ENCODE measurements around the gene DGKD. TPM values are rescaled to one million over a fixed set of nuclear protein-coding genes. Genes with fewer than 3 reads are reported as not detected.

DGKD gene
- total RNA-seq, 1 experiment from 2014 or later: 52.0 TPM

- TF ChIP-seq FOSL1 (IDR thresholded peaks at IDR 0.05; ENCODE audit: low read depth) (no peak), RAD21 (IDR thresholded peaks at IDR 0.05; ENCODE audit: low read depth) (no peak), EZH2phosphoT487 (IDR thresholded peaks at IDR 0.05; ENCODE audit: borderline replicate concordance) (no peak), SIN3A (IDR thresholded peaks at IDR 0.05; ENCODE audit: low read depth) (no peak), CEBPB (IDR thresholded peaks at IDR 0.05; ENCODE audit: low read depth) (no peak), ATF3 (IDR thresholded peaks at IDR 0.05) (no peak), EGR1 (IDR thresholded peaks at IDR 0.05; ENCODE audit: low read depth) (no peak), SRF (IDR thresholded peaks at IDR 0.05; ENCODE audit: low read depth) (no peak), POLR2AphosphoS5 (IDR thresholded peaks at IDR 0.05; ENCODE audit: low read depth, low read length) (no peak), CBX3 (IDR thresholded peaks at IDR 0.05; ENCODE audit: low read depth) (no peak)
- TF ChIP-seq, protein P1, sequence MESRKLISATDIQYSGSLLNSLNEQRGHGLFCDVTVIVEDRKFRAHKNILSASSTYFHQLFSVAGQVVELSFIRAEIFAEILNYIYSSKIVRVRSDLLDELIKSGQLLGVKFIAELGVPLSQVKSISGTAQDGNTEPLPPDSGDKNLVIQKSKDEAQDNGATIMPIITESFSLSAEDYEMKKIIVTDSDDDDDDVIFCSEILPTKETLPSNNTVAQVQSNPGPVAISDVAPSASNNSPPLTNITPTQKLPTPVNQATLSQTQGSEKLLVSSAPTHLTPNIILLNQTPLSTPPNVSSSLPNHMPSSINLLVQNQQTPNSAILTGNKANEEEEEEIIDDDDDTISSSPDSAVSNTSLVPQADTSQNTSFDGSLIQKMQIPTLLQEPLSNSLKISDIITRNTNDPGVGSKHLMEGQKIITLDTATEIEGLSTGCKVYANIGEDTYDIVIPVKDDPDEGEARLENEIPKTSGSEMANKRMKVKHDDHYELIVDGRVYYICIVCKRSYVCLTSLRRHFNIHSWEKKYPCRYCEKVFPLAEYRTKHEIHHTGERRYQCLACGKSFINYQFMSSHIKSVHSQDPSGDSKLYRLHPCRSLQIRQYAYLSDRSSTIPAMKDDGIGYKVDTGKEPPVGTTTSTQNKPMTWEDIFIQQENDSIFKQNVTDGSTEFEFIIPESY (IDR thresholded peaks at IDR 0.05; ENCODE audit: extremely low read depth, insufficient replicate concordance, low read length): no peak
- TF ChIP-seq, protein P2, sequence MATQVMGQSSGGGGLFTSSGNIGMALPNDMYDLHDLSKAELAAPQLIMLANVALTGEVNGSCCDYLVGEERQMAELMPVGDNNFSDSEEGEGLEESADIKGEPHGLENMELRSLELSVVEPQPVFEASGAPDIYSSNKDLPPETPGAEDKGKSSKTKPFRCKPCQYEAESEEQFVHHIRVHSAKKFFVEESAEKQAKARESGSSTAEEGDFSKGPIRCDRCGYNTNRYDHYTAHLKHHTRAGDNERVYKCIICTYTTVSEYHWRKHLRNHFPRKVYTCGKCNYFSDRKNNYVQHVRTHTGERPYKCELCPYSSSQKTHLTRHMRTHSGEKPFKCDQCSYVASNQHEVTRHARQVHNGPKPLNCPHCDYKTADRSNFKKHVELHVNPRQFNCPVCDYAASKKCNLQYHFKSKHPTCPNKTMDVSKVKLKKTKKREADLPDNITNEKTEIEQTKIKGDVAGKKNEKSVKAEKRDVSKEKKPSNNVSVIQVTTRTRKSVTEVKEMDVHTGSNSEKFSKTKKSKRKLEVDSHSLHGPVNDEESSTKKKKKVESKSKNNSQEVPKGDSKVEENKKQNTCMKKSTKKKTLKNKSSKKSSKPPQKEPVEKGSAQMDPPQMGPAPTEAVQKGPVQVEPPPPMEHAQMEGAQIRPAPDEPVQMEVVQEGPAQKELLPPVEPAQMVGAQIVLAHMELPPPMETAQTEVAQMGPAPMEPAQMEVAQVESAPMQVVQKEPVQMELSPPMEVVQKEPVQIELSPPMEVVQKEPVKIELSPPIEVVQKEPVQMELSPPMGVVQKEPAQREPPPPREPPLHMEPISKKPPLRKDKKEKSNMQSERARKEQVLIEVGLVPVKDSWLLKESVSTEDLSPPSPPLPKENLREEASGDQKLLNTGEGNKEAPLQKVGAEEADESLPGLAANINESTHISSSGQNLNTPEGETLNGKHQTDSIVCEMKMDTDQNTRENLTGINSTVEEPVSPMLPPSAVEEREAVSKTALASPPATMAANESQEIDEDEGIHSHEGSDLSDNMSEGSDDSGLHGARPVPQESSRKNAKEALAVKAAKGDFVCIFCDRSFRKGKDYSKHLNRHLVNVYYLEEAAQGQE (IDR thresholded peaks at IDR 0.05; ENCODE audit: low read depth): no peak
- ATAC-seq (no peak), DNase-seq (ENCODE audit: low read depth, low spot score) (no peak)
- Histone ChIP-seq H3K4me1 (ENCODE audit: control insufficient read depth in 1 of 2, insufficient read depth in 2 of 2, low read length in 2 of 2) (peaks cover 0 to 12% of the 10 kb centered on the region in 2 experiments; a peak in 1 of 4 replicates), H3K27ac (ENCODE audit: low read depth, low read length) (no peak overlapping the region), H3K4me2 (ENCODE audit: low read length) (no peak overlapping the region), H3K79me2 (ENCODE audit: insufficient read depth, low read length) (no peaks in the 10 kb centered on the region), H3K27me3 (ENCODE audit: insufficient read depth, low read length) (no peaks in the 10 kb centered on the region), H3K9me3 (ENCODE audit: control insufficient read depth in 1 of 2, insufficient read depth in 1 of 2, low read depth in 1 of 2, low read length in 2 of 2) (no peaks in the 10 kb centered on the region), H3K4me3 (replicated peaks in 1 of 2; ENCODE audit: low read depth in 1 of 2, low read length in 2 of 2) (no peak overlapping the region), H3K9ac (ENCODE audit: low read length) (no peak overlapping the region), H3K36me3 (ENCODE audit: control insufficient read depth in 1 of 2, insufficient read depth in 2 of 2, low read length in 2 of 2) (no peaks in the 10 kb centered on the region), H4K20me1 (ENCODE audit: insufficient read depth) (no peaks in the 10 kb centered on the region), H3K9me2 (ENCODE audit: insufficient read depth) (no peaks in the 10 kb centered on the region), H2AFZ (ENCODE audit: low read depth, low read length, poor library complexity, severe bottlenecking) (peak overlapping the region; percentile 18)
- intact Hi-C loops (cut with micrococcal nuclease): no loop called here
- ChIA-PET RAD21 (ENCODE audit: low non-redundant PET in 1 of 2, low total read pairs in 2 of 2, uncharacterized antibody in 2 of 2, unreplicated experiment in 2 of 2) (interaction anchor here in 1 of 2 experiments (0.7 kb wide), 1 partner anchor 25 kb away, joined by 4 read pairs; no protein-coding TSS in a partner anchor), CTCF (no interaction called here), POLR2A (no interaction called here)
- no TSS peak for BruUV-seq (replicated peaks)
Observed at GRCh38 chr2:233328922-233329321, 25.4 kb upstream of the DGKD start.
